ENCODE data around the gene VANGL1. TPM values are rescaled to one million over a fixed set of nuclear protein-coding genes. Genes with fewer than 3 reads are reported as not detected.

Gene VANGL1
- total RNA-seq (2021; ENCODE audit: unreplicated experiment): 22.7 TPM
- 18.2 TPM for polyA plus RNA-seq (2012; ENCODE audit: insufficient read length)
- percentile 66 among the genes with signal in this experiment for Bru-seq, nascent RNA
- percentile 71 among the genes with signal in this experiment for BruChase-seq, experiment 1, labeled RNA remaining after a 2-hour chase
- BruChase-seq, experiment 2, labeled RNA remaining after a 6-hour chase: percentile 77 among the genes with signal in this experiment
- long read RNA-seq, full-length matches to known transcripts: 20 of 45 reads
- long read RNA-seq, partial matches to known transcripts: 6 of 45 reads
- long read RNA-seq, other reads (novel, unspliced or antisense): 19 of 45 reads

- in situ Hi-C loops (cut with HindIII; ENCODE audit: low pct_unique_long_range_greater_than_20kb, low sequenced_read_pairs): no loop called here
- CTCF ChIA-PET: interaction anchor here (0.6 kb wide), 1 partner anchor 69 kb away, joined by 4 read pairs; no protein-coding TSS in a partner anchor
- Histone ChIP-seq H3K27ac (ENCODE audit: low read length) (peak within 1 kb of the TSS; percentile 69), H3K4me1 (ENCODE audit: control insufficient read depth, insufficient read depth, low read length) (peaks cover 7% of the 10 kb centered on the region), H3K36me3 (ENCODE audit: control insufficient read depth, insufficient read depth, low read length) (no peaks in the 10 kb centered on the region), H3K9me3 (ENCODE audit: control insufficient read depth, insufficient read depth, low read depth, low read length) (no peaks in the 10 kb centered on the region), H3K27me3 (ENCODE audit: control insufficient read depth, insufficient read depth, low read length) (no peaks in the 10 kb centered on the region), H3K4me3 (ENCODE audit: low read depth in 2 of 2, low read length in 2 of 2) (peak within 1 kb of the TSS; percentile 67 to 79)
- POLR2A ChIA-PET: no interaction called here
- DNase-seq (ENCODE audit: low read depth, low spot score) (no peak), ATAC-seq (peak; percentile 94)
- intact Hi-C loops (cut with micrococcal nuclease; ENCODE audit: unreplicated experiment): no loop called here
- no peak for TF ChIP-seq POLR2AphosphoS5 (IDR thresholded peaks at IDR 0.05; ENCODE audit: low read depth, low read length)
- TF ChIP-seq TCF7L2 (IDR thresholded peaks at IDR 0.05; ENCODE audit: low read depth, low read length): no peak
- no peak for TF ChIP-seq SIN3A (IDR thresholded peaks at IDR 0.05; ENCODE audit: borderline replicate concordance, insufficient read depth, low read depth, low read length)
- no peak for TF ChIP-seq REST (IDR thresholded peaks at IDR 0.05; ENCODE audit: insufficient read depth in 1 of 2, low read depth in 2 of 2, low read length in 1 of 2)
- no peak for TF ChIP-seq CTCF (IDR thresholded peaks at IDR 0.05)
- no TSS peak for BruUV-seq (replicated peaks)
Observed at GRCh38 chr1:115641762-115642167, at the start of gene VANGL1. VANGL1 (plus strand) TSS chr1:115641970; CDS start chr1:115651414, 9,444 bp downstream.

GRCh38 chr1:115592264-115592663 is 49.5 kb upstream of the VANGL1 start:
- H3K4me3 ChIP-seq (ENCODE audit: low read depth in 2 of 2, low read length in 2 of 2): no peak overlapping the region
- ChIA-PET CTCF (no interaction called here), POLR2A (no interaction called here)
- ATAC-seq (no peak), DNase-seq (ENCODE audit: low read depth, low spot score) (no peak)
- no peak overlapping the region for H3K27ac ChIP-seq (ENCODE audit: low read length)
- peaks cover 2% of the 10 kb centered on the region; the same call in 1 of the 2 replicates for H3K9me3 ChIP-seq (ENCODE audit: control insufficient read depth, insufficient read depth, low read depth, low read length)
- H3K36me3 ChIP-seq (ENCODE audit: control insufficient read depth, insufficient read depth, low read length): no peaks in the 10 kb centered on the region
- intact Hi-C loops (cut with micrococcal nuclease; ENCODE audit: unreplicated experiment): loop anchor here (10.0 kb wide), 1 partner anchor 127 kb away; no protein-coding TSS in a partner anchor
- no peak for TF ChIP-seq CTCF (IDR thresholded peaks at IDR 0.05)
- TF ChIP-seq POLR2AphosphoS5 (IDR thresholded peaks at IDR 0.05; ENCODE audit: low read depth, low read length): no peak
- TF ChIP-seq TCF7L2 (IDR thresholded peaks at IDR 0.05; ENCODE audit: low read depth, low read length): no peak
- TF ChIP-seq SIN3A (IDR thresholded peaks at IDR 0.05; ENCODE audit: borderline replicate concordance, insufficient read depth, low read depth, low read length): no peak
- TF ChIP-seq REST (IDR thresholded peaks at IDR 0.05; ENCODE audit: insufficient read depth in 1 of 2, low read depth in 2 of 2, low read length in 1 of 2): no peak
- BruUV-seq (replicated peaks): no TSS peak
- no peaks in the 10 kb centered on the region for H3K27me3 ChIP-seq (ENCODE audit: control insufficient read depth, insufficient read depth, low read length)
- in situ Hi-C loops (cut with HindIII; ENCODE audit: low pct_unique_long_range_greater_than_20kb, low sequenced_read_pairs): no loop called here
- no peaks in the 10 kb centered on the region for H3K4me1 ChIP-seq (ENCODE audit: control insufficient read depth, insufficient read depth, low read length)
